Stimulated activated CD8-positive, alpha-beta memory T cell treated with anti-CD3 and anti-CD28 coated beads, Interleukin-2, amount 100 ng/mL, for 1 hour (primary cell): ENCODE results near the gene MMRN2.

Experiments
- DNase-seq, 2 donors: peaks; one replicate each; pipeline ENCODE4 v3.0.0-alpha.2; 2020; ENCODE audit warnings: low read depth in 2 of 2

Gene MMRN2

DNA sequence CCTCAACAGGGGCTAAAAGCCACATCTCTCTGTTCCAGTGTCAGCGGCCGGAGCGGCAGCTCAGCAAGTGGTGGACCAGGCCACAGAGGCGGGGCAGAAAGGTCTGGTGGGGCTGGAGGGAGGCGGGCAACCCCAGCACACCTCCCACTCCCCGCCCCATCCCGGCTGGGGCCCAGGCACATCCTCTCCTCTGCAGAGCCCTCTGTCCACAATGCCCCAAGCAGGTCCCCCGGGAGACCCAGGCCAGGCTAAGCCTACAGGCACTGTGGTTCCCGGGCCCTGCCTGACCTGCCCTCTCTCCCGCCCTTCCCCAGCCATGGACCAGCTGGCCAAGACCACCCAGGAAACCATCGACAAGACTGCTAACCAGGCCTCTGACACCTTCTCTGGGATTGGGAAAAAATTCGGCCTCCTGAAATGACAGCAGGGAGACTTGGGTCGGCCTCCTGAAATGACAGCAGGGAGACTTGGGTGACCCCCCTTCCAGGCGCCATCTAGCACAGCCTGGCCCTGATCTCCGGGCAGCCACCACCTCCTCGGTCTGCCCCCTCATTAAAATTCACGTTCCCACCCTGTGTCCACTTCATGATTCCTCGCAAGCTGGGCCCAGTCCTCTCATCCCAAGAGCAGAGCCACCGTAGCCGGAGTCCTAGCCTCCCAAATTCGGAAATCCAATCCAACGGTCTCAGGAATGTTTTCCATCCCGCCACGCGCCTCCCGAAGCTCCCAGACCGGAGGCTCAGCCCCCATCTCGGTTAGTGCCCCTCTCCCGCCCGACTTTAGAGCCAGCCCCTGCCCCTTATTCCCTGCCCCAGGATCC, 13.0 kb upstream of the MMRN2 start:
- no peak for DNase-seq

- no peak for DNase-seq
Observed at GRCh38 chr10:86969421-86970041, 12.1 kb upstream of the MMRN2 start.

- no peak for DNase-seq
Observed at GRCh38 chr10:86968994-86969355, 11.6 kb upstream of the MMRN2 start.

- DNase-seq: no peak
Observed at GRCh38 chr10:86968271-86968993, 11.0 kb upstream of the MMRN2 start, which contains the start of gene ADIRF. Gene ADIRF, plus strand, starts transcription at chr10:86968482. Its CDS starts 63 bp downstream, at chr10:86968545.

- no peak for DNase-seq
Observed at GRCh38 chr10:86967481-86967941, 10.1 kb upstream of the MMRN2 start.

DNA sequence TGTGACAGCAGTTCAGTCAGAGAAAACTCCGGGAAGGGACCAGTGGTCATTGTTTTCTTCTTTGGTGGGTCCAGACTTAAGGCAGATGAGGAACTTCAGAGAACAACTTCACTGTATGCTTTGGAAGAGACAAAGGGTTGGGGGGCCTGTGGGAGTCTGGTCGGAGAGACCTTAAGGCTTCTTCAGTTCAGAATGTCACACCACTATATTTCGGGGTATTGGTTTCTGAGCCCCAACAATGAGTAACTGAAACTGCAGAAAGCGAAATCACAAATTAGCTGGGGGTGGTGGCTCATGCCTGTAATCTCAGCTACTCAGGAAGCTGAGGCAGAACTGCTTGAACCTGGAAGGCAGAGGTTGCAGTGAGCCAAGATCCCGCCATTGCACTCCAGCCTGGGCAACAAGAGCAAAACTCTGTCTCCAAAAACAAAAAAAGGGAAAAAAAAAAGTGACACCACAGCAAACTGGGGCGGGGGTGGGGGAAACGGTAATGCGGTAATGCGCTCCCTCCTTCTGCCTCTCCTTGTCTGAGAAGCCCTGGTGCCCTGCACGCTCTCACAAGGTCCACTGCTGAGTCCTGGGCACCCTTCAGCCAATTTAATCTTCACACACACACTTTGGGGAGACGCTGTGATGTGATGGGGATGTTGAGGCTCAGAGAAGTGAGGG, 8.7 kb upstream of the MMRN2 start:
- DNase-seq: no peak

- DNase-seq: no peak
Observed at GRCh38 chr10:86964847-86965190, 7.4 kb upstream of the MMRN2 start.

DNA sequence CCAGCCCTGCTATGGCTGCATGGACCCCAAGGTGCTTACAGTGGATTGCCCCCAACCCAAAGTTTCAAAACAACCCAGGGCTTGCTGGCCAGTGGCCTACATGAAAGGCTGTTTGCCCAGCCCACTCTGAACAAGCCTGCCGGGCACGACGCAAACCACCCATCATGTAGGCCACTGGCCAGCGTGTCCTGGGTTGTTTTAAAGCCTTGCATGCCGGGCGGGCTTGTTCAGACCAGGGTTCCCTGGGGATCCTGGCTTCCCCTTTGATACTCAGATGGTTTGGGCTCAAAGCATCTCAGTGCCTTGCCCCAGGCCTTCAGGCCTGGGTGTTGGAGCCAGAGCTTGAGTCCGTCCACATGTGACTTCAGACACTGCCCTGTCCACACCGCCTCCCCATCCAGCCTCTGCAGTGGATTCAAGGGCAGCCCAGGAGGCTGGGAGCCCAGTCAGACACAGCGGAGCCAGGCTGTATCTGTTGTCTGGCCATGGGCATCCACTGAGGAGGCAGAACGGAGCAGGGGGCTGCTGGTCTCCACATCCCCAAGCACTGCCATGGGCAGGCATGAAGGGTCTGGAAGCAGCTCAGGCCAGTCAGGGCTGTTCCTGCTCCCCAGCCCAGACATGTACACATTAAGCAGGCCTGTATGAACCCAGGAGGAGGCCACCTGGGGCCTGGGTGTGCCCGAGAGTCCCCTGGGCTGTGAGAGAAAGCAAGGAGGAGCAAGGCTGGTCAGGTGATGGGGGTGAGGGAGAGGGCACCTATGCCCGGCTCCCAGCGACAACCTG, 6.8 kb upstream of the MMRN2 start:
- no peak for DNase-seq

- no peak for DNase-seq
Observed at GRCh38 chr10:86963341-86963919, 6.0 kb upstream of the MMRN2 start.

DNA sequence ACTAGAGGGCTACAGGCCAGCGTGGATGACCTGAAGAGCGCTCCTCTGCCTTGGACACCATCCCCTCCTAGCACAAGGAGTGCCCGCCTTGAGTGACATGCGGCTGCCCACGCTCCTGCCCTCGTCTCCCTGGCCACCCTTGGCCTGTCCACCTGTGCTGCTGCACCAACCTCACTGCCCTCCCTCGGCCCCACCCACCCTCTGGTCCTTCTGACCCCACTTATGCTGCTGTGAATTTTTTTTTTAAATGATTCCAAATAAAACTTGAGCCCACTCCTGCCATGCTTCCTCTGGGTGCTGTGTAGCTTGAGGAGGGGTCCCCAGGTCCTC, 5.5 kb upstream of the MMRN2 start:
- no peak for DNase-seq

DNA sequence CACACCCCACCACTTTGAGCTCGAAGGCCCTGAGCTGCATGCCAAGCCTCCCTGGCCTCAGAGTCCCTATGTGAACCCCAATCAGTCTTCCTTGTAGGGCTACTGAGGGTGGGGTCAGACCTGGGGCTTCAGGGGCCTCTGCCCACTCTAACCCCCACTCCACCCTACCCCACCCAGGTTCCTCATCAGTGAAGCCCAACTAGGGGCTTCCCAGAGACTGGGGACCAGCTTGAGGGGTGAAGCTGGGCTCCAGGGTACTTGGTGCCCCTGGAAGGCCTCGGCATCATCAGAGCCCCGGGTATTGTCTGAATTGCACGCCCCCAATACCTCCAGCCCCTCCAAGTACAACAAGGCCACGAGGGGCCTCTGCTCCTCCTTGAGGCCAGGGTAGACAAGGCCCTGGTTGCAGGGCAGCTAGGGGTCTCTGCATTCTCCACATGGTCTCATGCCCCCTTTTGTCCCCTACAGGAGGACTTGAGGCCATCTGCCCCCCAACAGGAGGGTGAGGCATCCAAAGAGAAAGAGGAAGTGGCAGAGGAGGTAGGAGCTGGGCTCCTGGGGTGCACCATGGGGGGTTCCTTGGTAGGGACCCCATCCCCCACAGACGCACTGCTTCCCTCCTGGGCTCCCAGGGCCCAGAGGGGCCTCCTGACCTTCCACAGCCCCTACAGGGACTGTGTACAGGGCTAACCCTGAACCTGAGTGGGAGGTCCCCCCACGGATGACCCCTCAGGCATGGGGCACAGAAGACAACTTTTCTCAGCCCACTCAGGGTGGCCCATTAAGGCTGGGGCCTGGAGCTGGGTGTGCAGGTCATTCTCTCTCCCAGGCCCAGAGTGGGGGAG, 4.9 kb upstream of the MMRN2 start:
- DNase-seq: no peak

DNA sequence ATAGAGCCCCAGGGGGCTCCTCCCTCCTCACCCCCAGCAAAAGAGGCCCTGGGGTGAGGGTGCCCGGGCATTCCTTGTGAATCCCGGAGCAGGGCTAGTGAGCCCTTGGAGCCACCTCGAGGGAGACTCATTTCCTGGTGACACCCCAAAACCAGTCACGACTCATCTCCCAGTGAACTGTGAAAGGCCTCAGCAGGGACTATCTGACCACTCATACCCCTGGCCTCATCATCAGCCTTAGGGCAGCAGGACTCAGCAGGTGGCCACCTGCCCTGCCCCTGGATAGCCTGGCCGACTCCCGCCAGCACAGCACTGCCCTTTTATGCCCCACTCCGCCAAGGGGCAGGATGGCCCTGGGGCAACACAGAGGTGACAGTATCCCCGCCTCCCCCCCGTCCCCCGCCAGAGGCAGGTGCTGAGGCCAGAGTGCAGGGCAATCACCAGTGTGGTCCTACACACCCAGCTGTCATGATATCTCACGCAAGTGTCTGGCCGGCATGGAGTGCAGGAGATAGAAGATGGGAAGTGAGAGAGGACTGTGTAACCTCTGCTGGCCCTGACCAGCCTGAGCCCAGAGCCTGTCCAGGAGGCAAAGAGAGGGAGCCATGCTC, 4.2 kb upstream of the MMRN2 start:
- no peak for DNase-seq

GRCh38 chr10:86960863-86961434, 3.5 kb upstream of the MMRN2 start:
- no peak for DNase-seq

DNA sequence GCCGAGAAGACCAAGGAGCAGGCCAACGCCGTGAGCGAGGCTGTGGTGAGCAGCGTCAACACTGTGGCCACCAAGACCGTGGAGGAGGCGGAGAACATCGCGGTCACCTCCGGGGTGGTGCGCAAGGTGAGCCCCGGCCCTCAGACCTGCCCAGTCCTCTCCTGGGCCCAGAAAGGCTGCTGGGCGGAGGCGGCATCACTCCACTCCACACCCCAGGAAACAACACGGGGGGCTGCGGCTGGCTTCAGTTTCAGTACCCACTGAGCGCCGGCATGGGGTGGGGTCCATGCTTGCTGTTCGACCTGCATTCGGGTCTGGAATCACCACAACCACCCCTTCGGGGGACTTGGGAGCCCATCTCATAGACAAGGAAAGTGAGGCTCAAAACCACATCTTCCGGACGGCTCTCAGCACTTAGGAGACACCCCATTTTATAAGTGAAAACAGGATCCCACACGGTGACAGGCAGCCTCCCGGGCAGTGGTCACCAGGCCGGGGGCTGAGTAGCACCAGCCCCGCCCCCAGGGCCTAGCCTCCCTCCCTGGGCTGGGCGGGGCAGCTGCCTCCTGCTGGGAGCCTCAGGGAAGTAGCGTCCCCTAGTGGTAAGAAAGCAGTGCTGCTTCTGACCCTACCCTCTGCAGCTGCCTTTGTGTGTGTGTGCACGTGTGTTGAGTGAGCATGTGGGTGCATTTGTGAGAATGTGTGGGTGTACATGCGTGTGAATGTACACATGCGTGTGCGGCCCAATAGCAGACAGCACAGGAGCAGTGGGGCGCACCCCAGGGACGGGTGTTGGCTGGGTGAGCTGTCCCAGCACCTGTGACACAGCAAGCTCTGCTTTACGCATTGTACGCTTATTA, 2.8 kb upstream of the MMRN2 start:
- no peak for DNase-seq

DNA sequence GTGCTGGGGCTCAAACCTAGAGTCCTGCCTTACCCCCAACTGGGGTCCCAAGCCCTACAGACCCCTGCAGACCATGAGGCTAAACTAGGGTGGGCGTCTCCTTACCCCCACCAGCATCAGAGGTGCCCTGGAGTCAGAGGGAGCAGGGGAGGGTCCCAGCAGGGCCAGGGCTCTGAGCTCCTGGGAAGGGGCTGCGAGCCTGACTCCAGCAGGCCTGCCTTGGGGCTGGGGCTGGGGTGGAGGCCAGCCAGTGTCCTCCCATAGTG, 2.3 kb upstream of the MMRN2 start:
- DNase-seq: no peak

GRCh38 chr10:86958901-86959736, 1.7 kb upstream of the MMRN2 start:
- no peak for DNase-seq

GRCh38 chr10:86958116-86958900, 893 bp upstream of the MMRN2 start, which contains the start of gene SNCG:
Gene SNCG, plus strand, starts transcription at chr10:86958599. Its CDS starts 99 bp downstream, at chr10:86958698.
- no peak for DNase-seq
